ENCODE data around the gene CD276.

DNA sequence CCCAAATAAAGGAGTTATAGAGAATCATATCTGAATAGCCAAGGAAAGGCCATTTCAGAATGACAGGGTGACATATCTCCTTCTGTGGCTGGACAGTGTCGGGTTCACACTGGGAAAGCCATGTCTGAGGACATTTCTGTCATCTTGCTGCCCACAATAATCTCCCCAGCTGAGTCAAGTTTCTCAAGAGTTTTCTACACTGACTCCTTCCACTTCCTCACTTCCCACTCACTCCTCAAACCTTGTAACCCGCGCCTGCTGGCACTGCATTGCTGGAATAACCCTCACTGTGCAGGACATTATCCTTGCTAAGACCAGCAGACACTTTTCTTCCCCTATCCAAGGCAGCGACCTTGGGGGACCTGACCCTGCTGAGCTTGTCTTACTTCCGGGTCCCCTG lies 74.3 kb downstream of the CD276 start:
- TF ChIP-seq EP300 (IDR thresholded peaks at IDR 0.05), result no peak
- TF ChIP-seq, protein P1, sequence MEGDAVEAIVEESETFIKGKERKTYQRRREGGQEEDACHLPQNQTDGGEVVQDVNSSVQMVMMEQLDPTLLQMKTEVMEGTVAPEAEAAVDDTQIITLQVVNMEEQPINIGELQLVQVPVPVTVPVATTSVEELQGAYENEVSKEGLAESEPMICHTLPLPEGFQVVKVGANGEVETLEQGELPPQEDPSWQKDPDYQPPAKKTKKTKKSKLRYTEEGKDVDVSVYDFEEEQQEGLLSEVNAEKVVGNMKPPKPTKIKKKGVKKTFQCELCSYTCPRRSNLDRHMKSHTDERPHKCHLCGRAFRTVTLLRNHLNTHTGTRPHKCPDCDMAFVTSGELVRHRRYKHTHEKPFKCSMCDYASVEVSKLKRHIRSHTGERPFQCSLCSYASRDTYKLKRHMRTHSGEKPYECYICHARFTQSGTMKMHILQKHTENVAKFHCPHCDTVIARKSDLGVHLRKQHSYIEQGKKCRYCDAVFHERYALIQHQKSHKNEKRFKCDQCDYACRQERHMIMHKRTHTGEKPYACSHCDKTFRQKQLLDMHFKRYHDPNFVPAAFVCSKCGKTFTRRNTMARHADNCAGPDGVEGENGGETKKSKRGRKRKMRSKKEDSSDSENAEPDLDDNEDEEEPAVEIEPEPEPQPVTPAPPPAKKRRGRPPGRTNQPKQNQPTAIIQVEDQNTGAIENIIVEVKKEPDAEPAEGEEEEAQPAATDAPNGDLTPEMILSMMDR (IDR thresholded peaks at IDR 0.05), result no peak
